HT1080 (cell line): ENCODE measurements around the gene SLC66A3. TPM values are rescaled to one million over a fixed set of nuclear protein-coding genes. Genes with fewer than 3 reads are reported as not detected.
"Not testable (repeated sequence)": the region's sequence is repeated elsewhere in the genome, so short reads cannot be mapped to it uniquely, and the experiment has no call there.

Experiments used
- DNase-seq: peaks from one replicate; pipeline ENCODE4 v3.0.0-alpha.2; 2015; ENCODE audit warnings: low read depth
- total RNA-seq: library from RNA; depleted of rRNA; stranded (reverse); fragments of >200 nt; shearing (Covaris generic); gene quantifications from 2 replicates; pipeline ENCODE4 v1.2.3, GENCODE V29; 2014

SLC66A3 gene
- total RNA-seq, 1 experiment from 2014 or later: 10.8 TPM

DNA sequence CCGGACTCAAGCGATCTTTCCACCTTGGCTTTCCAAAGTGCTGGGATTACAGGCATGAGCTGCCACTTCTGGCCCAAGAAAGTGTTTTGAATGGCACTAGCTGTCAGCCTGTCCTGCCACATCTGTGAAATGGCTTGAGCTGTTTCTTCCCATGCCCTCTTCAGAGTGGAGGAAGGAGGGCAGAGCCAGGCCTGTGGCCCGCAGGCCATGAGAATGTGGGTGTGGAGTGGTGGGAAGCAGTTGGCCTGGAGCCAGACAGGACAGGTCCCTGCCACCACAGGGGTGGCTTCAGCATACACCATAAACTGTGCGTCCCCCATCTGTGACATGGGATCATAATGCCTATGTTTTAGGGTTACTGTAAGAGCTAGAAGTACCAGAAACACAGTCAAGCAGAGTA is 6.5 kb downstream of the SLC66A3 start:
- no peak for DNase-seq

DNA sequence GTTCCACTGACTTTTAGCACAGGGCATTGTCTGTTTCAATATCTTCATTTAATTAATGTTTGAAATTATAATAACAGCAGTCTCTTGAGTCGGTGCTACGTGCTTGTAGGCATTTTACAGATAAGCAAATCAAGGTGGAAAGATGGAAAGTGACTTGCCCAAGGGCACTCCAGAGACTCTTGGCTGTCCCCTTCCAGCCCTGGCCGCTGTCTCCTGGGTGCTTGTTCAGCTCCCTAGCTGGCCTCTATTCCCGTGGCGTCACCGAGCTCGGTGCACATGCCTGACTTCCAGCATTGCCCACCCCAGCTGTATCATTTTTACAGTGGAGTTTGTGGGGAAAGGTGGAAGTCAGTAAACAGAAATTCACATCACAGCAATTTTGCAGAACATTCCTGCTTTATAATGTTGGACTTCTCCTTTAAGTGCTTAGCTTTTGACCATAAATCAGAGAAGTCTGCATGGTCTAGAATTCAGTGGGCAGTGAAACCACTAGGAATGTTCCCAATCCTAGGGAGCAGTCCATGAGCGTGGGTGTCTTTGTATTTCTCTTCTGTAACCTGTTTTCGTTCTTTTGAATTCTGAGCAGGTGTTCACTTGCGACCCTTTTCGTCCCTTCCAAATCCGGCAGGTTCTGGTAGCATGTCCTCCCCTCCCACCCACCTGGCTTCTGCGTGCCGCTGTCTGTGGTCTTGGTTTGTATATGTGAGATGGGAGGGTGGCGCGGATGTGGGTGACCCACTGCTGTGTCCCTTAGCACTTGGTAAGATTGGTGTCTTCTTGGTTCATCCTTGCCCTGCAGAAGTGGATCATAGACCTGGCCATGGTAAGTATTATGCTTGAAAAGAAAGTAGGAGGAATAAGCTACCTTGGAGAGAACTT is 8.4 kb downstream of the SLC66A3 start:
- DNase-seq: no peak

DNA sequence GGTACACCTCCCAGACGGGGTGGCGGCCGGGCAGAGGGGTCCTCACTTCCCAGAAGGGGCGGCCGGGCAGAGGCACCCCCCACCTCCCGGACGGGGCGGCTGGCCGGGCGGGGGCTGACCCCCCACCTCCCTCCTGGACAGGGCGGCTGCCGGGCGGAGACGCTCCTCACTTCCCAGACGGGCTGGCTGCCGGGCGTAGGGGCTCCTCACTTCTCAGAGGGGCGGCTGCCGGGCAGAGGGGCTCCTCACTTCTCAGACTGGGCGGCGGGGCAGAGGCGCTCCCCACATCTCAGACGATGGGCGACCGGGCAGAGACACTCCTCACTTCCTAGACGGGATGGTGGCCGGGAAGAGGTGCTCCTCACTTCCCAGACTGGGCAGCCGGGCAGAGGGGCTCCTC is 9.8 kb downstream of the SLC66A3 start:
- not testable (repeated sequence) for DNase-seq

DNA sequence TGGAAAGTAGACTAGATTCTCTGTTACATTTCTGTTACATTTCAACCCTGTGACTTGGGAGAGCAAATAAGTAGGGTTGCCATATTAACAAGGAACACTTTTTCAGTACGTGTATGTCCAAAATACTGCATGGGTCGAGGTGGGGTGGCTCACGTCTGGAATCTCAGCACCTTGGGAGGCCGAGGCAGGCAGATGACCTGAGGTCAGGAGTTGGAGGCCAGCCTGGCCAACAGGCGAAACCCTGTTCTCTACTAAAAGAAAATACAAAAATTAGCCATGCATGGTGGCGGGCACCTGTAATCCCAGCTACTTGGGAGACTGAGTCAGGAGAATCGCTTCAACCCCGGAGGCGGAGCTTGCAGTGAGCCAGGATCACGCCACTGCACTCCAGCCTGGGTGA is 11.2 kb downstream of the SLC66A3 start:
- no peak for DNase-seq

DNA sequence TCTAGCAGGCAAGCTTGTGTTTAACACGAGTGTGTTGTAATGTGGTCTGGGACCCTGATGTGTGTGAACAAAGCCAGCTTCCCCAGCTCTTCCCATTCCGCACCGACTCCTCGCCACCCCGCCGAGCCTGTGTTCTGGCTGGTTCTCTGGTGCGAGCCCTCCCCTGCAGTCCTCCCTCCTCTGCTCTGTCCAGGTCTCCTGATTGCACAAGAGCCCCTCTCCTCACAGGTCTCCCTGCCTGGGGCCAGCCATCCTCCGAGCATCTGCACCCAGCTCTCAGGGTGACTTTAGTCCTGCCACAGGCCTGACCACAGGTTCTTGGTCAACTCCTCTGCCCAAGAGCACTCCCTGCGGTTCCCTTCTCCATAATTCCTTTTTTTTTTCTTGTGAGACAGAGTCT is 13.2 kb downstream of the SLC66A3 start:
- DNase-seq: no peak

DNA sequence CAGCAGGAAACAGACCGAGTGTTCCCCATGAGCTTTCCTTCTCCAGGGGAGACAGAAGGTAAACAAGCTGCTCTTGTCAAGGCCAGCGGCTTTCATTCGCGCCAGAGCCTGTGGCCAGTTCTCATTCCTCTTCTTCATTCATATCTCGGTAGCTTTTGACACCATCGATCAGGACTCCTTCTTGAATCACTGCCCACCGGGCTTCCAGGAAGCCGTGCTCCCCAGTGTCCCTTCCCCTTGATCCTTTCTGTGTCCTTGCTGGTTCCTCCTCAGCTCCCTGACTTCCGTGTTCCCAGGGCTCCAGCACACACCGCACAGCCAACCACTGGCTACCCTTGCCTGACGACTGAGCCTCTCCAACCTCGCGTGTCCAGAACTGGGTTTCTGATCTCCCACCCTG is 14.1 kb downstream of the SLC66A3 start:
- DNase-seq: no peak

DNA sequence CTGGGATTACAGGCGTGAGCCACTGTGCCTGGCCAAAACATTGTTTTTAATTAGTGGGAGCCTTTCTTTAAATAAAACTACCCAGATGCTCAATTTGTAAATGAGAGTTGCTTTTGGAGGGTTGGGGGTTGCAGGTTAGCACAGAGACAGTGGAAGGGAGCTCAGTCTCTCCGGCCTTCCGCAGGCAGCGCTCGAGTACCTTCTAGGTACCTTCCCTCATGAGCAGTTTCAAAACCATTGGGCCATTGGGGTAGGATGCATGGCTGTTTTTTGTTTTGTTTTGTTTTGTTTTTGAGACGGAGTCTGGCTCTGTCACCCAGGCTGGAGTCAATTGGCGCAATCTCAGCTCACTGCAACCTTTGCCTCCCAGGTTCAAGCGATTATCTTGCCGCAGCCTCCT is 19.0 kb downstream of the SLC66A3 start:
- DNase-seq: no peak

DNA sequence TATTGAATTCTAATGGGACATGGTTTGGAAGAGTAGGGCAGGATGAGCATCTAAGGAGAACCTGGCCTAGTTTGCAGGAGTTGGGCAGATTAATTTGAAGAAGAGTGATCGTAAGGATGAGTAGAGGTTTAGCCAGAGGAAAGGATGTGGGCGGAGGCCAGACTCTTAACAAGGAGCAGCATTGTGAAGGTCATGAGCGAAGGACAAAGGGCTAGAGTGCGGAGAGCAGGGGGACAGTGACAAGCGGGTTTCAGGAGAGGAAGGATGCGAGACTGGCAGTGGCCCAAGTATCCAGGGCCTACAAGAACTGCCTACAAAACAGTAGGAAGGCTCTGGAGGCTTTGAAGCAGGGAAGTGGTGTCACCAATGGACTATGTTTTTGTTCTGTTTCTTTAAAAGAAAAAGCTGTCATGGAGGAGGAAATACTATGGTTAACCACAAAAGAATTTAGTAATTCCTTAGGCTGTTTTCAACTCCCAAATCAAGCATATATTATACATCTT is 20.1 kb downstream of the SLC66A3 start:
- DNase-seq: peak; percentile 83

DNA sequence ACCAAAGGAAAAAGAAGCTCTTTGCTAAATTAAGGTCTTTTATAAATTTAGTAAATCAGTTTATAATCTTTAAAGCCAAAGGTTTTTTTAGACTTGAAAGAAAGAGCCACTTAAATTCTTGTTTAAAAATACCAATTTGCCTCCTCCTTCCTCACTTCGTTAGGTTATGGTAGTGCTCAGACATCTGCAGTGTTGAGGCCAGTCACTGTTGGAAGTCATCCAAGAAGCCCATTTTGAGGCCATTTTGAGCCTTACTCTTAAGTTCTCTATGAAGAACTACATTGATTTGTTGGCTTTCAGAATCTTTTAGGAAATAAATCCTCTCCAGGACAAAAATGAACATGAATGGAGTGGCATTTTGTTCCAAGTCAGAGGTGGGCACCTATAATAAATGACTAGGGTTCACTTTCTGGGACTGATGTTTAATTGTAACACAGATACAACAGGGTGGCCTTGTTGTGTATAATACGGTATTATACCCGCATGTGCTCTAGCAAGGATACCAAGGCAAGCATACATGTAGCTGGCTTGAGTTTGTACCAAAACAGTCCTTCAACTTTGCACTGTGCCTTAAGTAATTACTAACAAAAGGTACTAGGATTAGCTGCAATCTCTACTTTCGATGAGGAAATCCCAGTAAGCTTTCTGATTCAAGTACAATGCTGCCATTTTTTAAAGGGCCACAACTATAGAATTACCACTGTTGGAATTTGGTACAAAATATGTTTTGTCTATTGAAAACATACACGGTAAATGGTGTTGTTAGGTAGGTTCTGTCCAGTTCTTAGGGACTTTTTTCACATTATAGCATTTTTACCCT is 22.8 kb downstream of the SLC66A3 start:
- DNase-seq: no peak

DNA sequence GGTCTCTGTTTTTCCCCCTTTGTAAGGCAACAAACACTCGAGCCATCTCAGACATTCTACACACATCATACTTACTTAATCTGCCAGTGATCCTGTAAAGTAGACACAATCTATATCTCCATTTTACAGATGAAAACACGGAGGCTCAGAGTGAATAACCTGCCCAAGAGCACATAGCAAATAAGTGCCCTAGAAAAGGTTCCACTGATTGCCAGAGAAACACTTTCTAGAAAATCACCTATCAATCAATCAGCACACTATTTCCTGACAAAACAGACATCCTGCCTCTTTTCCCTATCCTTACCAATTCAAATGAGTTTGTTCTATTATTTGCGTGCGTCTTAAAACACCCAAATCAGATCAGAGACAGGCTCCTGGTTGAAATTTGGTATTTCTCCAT is 23.9 kb downstream of the SLC66A3 start:
- DNase-seq: no peak

DNA sequence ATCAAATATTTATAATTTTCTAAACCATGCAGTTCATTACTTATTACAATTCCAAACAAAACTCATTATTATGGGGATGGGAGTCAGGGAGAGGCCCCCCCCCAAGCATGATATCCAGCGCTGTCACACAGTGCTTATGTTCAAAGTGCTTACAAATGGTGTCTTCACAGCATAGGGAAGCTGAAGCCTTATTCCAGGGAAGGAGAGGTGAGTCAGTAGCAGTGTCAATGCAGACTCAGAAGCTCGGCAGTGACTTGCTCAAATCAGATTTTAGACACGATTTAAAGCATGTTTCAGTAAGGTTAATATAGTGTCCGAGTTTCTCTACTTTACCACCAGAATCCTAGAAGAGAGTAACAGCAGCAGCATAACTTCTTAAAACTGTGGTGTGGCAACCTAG is 24.6 kb downstream of the SLC66A3 start:
- no peak for DNase-seq

DNA sequence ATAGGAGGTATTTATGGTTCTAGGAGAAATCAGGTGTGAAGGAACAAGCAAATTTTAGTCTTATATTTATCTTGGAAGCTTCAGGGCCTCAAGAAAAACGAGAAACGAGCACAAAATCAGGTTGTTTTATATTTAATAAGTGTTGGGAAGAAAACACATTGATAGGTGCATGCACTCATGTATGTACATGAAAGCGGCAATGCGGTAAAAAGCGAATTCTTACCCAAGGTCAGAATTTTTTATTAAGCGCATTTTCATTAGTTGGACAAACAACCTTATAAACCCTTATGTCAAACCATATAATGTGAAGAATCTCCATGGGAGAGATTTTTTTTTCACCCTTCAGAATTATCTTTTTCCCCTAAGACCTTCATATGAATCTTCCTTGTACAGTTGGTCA is 25.4 kb downstream of the SLC66A3 start:
- no peak for DNase-seq

DNA sequence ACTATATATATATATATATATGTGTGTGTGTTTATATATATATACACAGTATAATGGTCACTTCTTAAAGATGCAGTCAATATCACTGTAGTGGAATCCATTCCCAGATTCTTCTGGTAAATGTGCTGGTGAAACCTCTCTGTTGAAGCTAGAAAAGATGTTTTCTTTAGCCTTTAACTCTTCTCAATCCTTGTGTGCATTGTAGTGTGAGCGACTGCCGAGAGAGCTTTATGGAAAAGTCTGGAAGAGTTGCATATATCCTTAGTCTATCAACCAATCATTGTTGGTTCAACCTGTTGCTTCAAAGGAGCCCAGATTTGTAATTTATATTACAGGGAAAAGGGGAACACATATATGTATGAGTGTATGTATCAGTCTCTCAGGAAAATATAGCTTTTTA is 27.7 kb downstream of the SLC66A3 start:
- DNase-seq: no peak

DNA sequence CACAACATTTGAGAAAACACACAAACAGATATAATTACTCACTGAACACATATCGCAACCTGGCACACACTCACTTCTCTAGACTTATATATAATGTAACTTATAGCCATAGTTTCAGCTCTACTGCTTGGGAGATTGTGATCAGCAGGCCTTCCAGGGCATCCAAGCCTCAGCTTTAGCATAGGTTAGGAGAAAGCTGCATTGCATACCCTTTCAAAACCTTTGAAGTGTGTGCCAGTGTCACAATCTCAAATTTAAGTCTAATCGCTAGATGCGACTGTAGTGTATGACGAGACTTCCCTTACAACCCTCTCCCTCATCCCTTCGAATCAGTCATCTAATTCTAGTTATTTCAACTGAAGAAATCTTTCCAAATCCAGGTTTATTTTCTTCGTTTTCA is 30.9 kb downstream of the SLC66A3 start:
- DNase-seq: no peak

DNA sequence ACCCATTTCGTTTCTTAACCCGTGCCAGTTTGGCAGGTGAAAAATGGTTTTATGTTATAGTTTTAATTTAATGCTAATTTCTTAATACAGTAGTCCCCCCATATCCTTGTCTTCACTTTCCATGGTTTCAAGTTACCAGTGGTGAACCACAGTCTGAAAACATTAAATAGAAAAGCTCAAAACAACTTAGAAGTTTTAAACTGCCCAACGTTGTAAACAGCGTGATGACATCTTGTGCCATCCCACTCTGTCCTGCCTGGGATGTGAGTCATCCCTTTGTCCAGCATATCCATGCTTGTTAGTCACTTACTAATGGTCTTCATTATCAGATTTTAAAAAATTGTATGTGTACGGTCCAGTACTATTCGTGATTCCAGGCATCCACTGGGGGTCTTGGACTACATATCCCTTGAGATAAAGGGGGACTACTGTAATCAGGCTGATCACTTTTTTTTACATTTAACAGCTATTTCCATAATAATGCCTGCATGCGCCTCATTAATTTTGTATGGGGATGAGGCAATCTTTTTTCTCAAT is 31.9 kb downstream of the SLC66A3 start:
- DNase-seq: peak; percentile 42

DNA sequence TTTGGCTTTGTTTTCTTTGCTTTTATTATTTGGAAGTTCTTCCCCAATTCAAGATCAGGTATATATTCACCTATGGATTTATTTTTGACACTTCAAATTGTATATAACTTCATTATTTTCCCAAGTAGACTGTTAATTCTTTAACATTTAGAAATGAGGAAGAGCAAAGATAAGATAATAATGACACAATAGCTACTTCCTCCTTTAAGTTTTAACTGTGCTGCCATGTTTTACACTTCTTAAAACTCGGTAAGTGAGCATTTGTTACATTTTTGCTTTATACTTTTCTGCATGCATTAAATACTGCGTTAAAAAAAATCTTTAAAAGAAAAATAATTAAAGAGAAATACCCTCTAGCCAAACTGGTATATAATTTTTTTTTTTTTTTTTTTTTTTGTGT is 32.5 kb downstream of the SLC66A3 start:
- no peak for DNase-seq

DNA sequence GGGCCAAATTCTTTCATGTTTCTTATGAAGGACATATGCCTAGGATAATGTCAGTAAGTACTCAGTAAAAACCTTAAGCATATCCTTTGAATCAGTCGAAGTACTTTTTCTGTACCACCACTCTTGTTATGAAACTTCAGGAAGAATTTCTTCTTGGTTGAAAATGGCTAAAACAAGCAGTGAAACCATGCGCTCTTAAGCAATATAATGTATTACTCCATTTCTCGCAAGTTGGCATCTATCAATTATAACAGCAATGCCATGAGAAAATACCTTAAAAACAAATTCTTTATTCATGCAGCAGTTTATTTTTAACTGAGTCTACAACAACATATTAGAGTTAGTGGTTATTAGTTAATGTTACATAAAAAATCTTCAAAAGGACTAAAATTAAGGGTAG is 41.0 kb downstream of the SLC66A3 start:
- no peak for DNase-seq

DNA sequence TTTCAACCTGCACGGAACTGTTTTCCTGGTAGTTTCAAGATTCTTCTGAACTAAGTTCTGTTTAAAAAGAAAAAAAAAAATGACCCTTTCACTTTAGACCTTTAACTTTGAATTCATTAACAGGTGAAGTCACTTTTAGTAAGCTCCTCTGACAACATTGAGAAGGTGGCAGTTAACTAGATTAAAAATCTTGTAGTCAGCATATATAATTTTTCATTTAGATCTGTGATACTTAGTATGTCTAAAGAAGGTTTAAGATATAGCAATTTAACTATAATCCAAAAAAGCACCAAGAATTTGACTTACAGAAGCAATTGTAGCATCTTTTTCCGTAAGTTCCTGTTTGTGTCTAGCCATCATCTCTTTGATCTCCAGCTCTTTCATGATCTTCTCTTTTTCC is 45.4 kb downstream of the SLC66A3 start:
- no peak for DNase-seq

DNA sequence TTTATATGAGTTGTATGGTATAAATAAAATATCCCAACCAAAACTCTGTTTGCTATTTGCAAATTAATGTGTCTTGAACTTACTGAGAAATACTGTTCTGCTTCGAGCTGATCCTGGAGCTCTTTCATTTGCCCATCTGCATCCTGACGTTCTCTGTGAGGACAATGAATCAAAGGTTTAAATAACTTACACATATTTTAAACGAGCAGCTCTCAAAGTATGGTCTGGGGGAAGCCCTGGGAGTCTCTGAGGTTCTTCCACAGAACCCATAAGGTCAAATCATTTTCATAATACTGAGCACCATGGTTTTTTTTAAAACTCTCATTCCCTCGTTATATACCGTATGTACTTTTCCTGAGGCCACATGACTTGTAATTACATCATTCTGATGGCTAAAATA is 46.7 kb downstream of the SLC66A3 start:
- DNase-seq: no peak

DNA sequence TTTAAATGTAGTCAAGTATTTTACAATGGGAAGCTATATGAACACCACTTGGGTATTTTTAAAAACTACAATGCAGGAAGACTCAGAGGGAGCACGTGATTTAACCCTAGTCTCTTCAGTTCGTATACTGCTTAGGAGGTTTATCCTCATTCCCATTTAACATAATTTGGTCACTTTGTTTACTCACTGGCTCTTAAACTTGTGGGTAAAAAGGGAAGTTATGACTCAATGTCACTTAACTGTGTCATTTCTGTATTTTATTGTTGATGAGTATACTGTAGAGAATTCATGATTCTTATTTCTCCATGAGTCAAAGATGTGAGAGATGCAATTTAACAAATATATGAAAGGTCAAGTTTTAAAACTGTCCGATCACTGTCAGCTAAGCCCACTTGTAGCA is 48.2 kb downstream of the SLC66A3 start:
- peak; percentile 84 for DNase-seq

DNA sequence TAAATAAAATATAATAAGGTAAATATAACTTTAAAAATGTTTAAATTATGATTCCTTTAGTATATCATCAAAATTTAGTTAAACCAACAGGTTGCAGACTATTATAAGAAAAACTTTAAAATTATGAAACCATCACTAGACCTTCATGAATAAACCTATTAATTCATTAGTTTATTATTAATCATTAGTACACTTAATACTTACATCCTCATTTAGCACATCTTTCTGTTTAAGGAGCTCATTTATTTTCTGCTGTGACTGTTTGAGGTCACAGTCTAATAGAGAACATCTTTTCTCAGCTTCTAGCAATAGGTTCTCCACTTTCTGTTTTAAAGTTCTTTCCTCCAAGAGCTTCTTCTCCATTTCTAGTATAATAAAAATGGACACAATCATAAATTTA is 52.8 kb downstream of the SLC66A3 start:
- no peak for DNase-seq

DNA sequence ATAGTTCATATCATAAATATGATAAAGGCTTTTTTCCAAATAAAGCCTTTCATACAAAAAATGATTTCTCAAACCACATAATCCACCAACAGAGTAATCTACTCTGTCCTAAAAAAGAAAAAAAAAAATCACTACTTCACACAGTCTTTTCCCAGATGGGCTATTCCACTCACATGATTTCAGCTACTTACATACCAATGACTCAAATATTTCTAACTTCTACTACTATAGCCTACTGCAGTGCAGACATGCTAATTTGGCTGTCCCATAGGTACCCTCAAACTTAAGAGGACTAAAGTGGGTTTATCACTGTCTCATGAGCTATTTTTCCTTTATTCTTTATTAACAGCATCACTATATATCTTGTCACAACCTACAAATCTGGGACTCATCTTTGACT is 57.4 kb downstream of the SLC66A3 start:
- DNase-seq: no peak
